ENCODE results near the gene DENND5B. TPM values are rescaled to one million over a fixed set of nuclear protein-coding genes. Genes with fewer than 3 reads are reported as not detected.

The DENND5B gene
- total RNA-seq, 1 donor from 2014 or later, result 42.9 TPM

GRCh38 chr12:31444736-31445135 lies 146.2 kb downstream of the DENND5B start:
- Histone ChIP-seq H3K27me3 (ENCODE audit: low read depth) (no peaks in the 10 kb centered on the region), H3K36me3 (peaks cover 27% of the 10 kb centered on the region), H3K27ac (replicated peaks) (no peak overlapping the region), H3K9me3 (replicated peaks) (no peaks in the 10 kb centered on the region), H3K4me1 (no peaks in the 10 kb centered on the region), H3K4me3 (no peak overlapping the region)
- no peak for DNase-seq
- TF ChIP-seq CTCF (IDR thresholded peaks at IDR 0.05; ENCODE audit: borderline replicate concordance), result no peak
- intact Hi-C loops (cut with micrococcal nuclease), result no loop called here

GRCh38 chr12:31440586-31440985 lies 150.3 kb downstream of the DENND5B start:
- no peak for DNase-seq
- Histone ChIP-seq H3K27me3 (ENCODE audit: low read depth) (no peaks in the 10 kb centered on the region), H3K4me1 (no peaks in the 10 kb centered on the region), H3K27ac (replicated peaks) (no peak overlapping the region), H3K4me3 (no peak overlapping the region), H3K36me3 (peaks cover 12% of the 10 kb centered on the region), H3K9me3 (replicated peaks) (no peaks in the 10 kb centered on the region)
- TF ChIP-seq CTCF (IDR thresholded peaks at IDR 0.05; ENCODE audit: borderline replicate concordance), result no peak
- intact Hi-C loops (cut with micrococcal nuclease), result no loop called here

DNA sequence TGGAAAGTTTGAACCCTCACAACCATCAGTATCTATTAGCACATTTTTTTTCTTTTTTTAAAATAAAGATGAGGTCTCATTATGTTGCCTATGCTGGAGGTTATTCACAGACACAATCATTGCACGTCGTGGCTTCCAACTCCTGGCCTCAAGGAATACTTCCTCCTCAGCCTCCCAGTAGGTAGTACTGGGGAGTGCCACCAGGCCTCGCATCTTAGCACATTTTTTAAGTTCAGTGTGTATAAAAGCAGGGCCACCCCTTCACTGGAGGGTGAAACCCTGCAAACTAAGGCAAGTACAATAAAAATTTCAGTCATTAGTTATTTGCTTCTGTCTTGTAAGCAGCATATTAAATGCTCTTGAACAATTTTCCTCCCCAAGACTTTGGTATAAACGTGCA lies 150.8 kb downstream of the DENND5B start:
- Histone ChIP-seq H3K27ac (replicated peaks) (no peak overlapping the region), H3K9me3 (replicated peaks) (no peaks in the 10 kb centered on the region), H3K4me1 (no peaks in the 10 kb centered on the region), H3K36me3 (peaks cover 7% of the 10 kb centered on the region), H3K4me3 (no peak overlapping the region), H3K27me3 (ENCODE audit: low read depth) (no peaks in the 10 kb centered on the region)
- no peak for DNase-seq
- no peak for TF ChIP-seq CTCF (IDR thresholded peaks at IDR 0.05; ENCODE audit: borderline replicate concordance)
- intact Hi-C loops (cut with micrococcal nuclease), result no loop called here

GRCh38 chr12:31431721-31432240 lies 159.2 kb downstream of the DENND5B start:
- TF ChIP-seq CTCF (IDR thresholded peaks at IDR 0.05; ENCODE audit: borderline replicate concordance), result no peak
- intact Hi-C loops (cut with micrococcal nuclease), result no loop called here
- no peaks in the 10 kb centered on the region for H3K9me3 ChIP-seq (replicated peaks)
- no peaks in the 10 kb centered on the region for H3K36me3 ChIP-seq
- no peak for DNase-seq
- H3K27ac ChIP-seq (replicated peaks), result peak overlapping the region; percentile 17
- H3K4me3 ChIP-seq, result no peak overlapping the region
- H3K27me3 ChIP-seq (ENCODE audit: low read depth), result no peaks in the 10 kb centered on the region
- peaks cover 9% of the 10 kb centered on the region for H3K4me1 ChIP-seq

- no peak for TF ChIP-seq CTCF (IDR thresholded peaks at IDR 0.05; ENCODE audit: borderline replicate concordance)
Observed at GRCh38 chr12:31423405-31423804, 167.5 kb downstream of the DENND5B start.

More at GRCh38 chr12:31423405-31423804, 167.5 kb downstream of the DENND5B start:
- no peak overlapping the region for H3K27ac ChIP-seq (replicated peaks)
- H3K4me1 ChIP-seq, result no peaks in the 10 kb centered on the region
- H3K27me3 ChIP-seq (ENCODE audit: low read depth), result no peaks in the 10 kb centered on the region
- no peaks in the 10 kb centered on the region for H3K9me3 ChIP-seq (replicated peaks)
- no peak for DNase-seq
- H3K4me3 ChIP-seq, result no peak overlapping the region
- intact Hi-C loops (cut with micrococcal nuclease), result no loop called here
- peaks cover 45% of the 10 kb centered on the region for H3K36me3 ChIP-seq
